Upper lobe of right lung (tissue), 1 donor: ENCODE data around the gene TENM3. TPM values are rescaled to one million over a fixed set of nuclear protein-coding genes. Genes with fewer than 3 reads are reported as not detected.

ENCODE experiments used
- ATAC-seq: fragments of 200-7000 bp; cut with Tn5 transposase; one replicate; pipeline ENCODE4 v1.9.1; 2020; ENCODE audit warnings: mild to moderate bottlenecking, moderate library complexity
- DNase-seq: peaks from one replicate; pipeline ENCODE4 v3.0.0-alpha.2; 2020
- H3K27ac ChIP-seq: fragments of 200-600 bp; one replicate; pipeline ENCODE4 v1.8.0; 2022
- H3K27me3 ChIP-seq: fragments of 200-600 bp; one replicate; pipeline ENCODE4 v1.8.0; 2022; ENCODE audit warnings: mild to moderate bottlenecking
- H3K36me3 ChIP-seq: fragments of 200-600 bp; one replicate; pipeline ENCODE4 v1.8.0; 2022
- H3K4me1 ChIP-seq: fragments of 200-600 bp; one replicate; pipeline ENCODE4 v1.8.0; 2022
- H3K4me3 ChIP-seq: fragments of 200-600 bp; one replicate; pipeline ENCODE4 v1.8.0; 2022; ENCODE audit warnings: mild to moderate bottlenecking
- H3K9me3 ChIP-seq: fragments of 200-600 bp; one replicate; pipeline ENCODE4 v1.8.0; 2022
- CTCF ChIP-seq: fragments of 200-600 bp; IDR thresholded peaks from one replicate; pipeline ENCODE4 v1.8.0; 2022; ENCODE audit warnings: antibody characterized with exemption
- intact Hi-C: fragments of 100-400 bp; cut with DNase I; formaldehyde crosslinking; loops from one replicate; pipeline ENCODE4 v1.11.0; 2022
- total RNA-seq: library from RNA; stranded (reverse); fragmentation: NEBNext Ultra II Directional; extraction: Animal tissue kit (Norgen Biotek cat#: 25700); gene quantifications from one replicate; pipeline ENCODE4 v1.2.1, GENCODE V29; 2021
- donor health status: DM: no; HTN: yes; CAD: no; lungs with severe emphysema.

The TENM3 gene
- total RNA-seq, 1 donor from 2014 or later: 5.6 TPM

- Histone ChIP-seq H3K4me3 (no peak overlapping the region), H3K27ac (no peak overlapping the region), H3K27me3 (no peaks in the 10 kb centered on the region), H3K9me3 (no peaks in the 10 kb centered on the region), H3K4me1 (no peaks in the 10 kb centered on the region), H3K36me3 (no peaks in the 10 kb centered on the region)
- ATAC-seq (no peak), DNase-seq (no peak)
- no peak for TF ChIP-seq CTCF
- intact Hi-C loops: no loop called here
Measured at GRCh38 chr4:182847576-182848450, 604.6 kb downstream of the TENM3 start.

GRCh38 chr4:182848685-182849084, 605.5 kb downstream of the TENM3 start:
- Histone ChIP-seq H3K4me3 (no peak overlapping the region), H3K4me1 (no peaks in the 10 kb centered on the region), H3K27me3 (no peaks in the 10 kb centered on the region), H3K9me3 (no peaks in the 10 kb centered on the region), H3K27ac (no peak overlapping the region), H3K36me3 (no peaks in the 10 kb centered on the region)
- TF ChIP-seq CTCF: no peak
- intact Hi-C loops: no loop called here
- DNase-seq: no peak
- ATAC-seq: no peak
